GM12801 (cell line): ENCODE measurements around the gene SNX18.

ENCODE experiments used
- CTCF ChIP-seq: IDR thresholded peaks from one replicate; pipeline ENCODE4 v1.5.1; 2011; ENCODE audit warnings: control low read depth; ENCODE audit not compliant: insufficient read length; ENCODE audit errors: extremely low read depth

The SNX18 gene

GRCh38 chr5:54538156-54538555 lies 20.6 kb downstream of the SNX18 start:
- no peak for TF ChIP-seq CTCF

DNA sequence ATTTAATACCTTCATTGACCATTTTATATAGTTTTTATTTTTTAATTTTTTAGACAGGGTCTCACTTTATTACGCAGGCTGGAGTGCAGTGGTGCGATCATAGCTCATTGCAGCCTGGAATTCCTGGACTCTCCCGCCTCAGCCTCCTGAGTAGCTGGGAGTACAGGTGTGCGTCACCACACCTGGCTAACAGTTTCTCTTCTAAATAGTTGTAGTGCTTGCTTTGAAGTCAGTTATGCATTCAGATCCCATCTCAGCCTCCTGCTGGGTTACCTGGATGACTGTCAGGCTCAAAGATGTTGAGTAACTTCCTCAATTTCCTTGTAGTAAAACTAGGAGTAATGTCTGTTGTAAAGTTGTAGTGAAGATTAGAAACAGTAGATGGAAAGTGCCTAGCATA lies 21.4 kb downstream of the SNX18 start:
- TF ChIP-seq CTCF = no peak

DNA sequence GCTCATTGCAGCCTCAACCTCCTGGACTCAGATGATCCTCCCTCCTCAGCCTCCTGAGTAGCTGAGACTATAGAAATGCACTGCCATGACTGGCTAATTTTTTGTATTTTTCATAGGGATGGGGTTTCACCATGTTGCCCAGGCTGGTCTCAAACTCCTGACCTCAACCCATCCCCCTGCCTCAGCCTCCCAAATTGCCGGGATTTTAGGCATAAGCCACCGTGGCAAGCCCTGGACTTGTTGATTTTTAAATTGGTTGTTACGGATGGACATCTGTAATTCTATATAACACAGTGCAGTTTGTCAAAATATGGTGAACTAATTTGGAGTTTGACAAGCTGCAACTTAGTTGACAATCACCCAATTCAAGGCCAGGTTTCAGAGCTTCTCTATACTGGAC lies 22.7 kb downstream of the SNX18 start:
- no peak for TF ChIP-seq CTCF

GRCh38 chr5:54541823-54542783 lies 24.5 kb downstream of the SNX18 start:
- no peak for TF ChIP-seq CTCF

- TF ChIP-seq CTCF = no peak
Measured at GRCh38 chr5:54544044-54544443, 26.5 kb downstream of the SNX18 start.

- TF ChIP-seq CTCF = no peak
Measured at GRCh38 chr5:54545796-54546195, 28.2 kb downstream of the SNX18 start.

DNA sequence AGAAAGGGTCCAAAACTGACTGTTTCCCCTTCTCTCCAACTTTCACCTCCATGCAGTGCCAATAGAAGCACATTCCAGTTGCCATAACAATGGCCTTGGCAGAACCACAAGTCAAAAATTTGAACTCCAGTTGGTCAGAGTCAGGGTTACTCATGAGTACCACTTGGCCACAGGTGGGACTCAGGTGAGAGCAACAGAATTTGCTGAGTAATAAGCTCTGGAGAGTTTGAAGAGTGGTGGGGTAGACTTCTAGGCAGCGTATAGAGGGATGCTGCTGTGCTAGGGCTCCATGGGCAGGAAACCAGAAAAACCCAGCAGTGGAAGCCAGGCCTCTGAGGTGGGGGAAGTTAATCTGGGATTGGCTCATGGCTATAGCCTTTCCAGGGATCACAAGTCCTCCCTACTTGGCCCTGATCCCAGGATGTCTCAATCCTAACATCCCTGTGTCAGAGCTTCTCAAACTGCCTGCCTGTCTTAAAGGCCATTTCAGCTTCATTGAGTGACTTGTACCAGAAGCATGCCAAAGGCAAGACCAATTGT lies 30.2 kb downstream of the SNX18 start:
- no peak for TF ChIP-seq CTCF
